HG02943 (cell line): ENCODE data around the gene CRTC1.
"Not testable (repeated sequence)": the region's sequence is repeated elsewhere in the genome, so short reads cannot be mapped to it uniquely, and the experiment has no call there.

Source experiments
- ATAC-seq: cut with Tn5 transposase; IDR thresholded peaks from one replicate; pipeline ENCODE4 v1.9.1; 2021; ENCODE audit warnings: mild to moderate bottlenecking, low read depth, moderate library complexity; ENCODE audit not compliant: unreplicated experiment

Gene CRTC1

GRCh38 chr19:18794029-18794313, 110.5 kb downstream of the CRTC1 start:
- no peak for ATAC-seq

GRCh38 chr19:18794692-18795091, 111.2 kb downstream of the CRTC1 start:
- ATAC-seq, result no peak

- no peak for ATAC-seq
Measured at GRCh38 chr19:18795540-18795939, 112.1 kb downstream of the CRTC1 start.

GRCh38 chr19:18796239-18796638, 112.8 kb downstream of the CRTC1 start:
- ATAC-seq, result no peak

- ATAC-seq, result no peak
Measured at GRCh38 chr19:18798384-18799352, 115.2 kb downstream of the CRTC1 start.

GRCh38 chr19:18799389-18799970, 116.0 kb downstream of the CRTC1 start:
- ATAC-seq, result no peak

- ATAC-seq, result no peak
Measured at GRCh38 chr19:18800079-18800478, 116.6 kb downstream of the CRTC1 start.

- no peak for ATAC-seq
Measured at GRCh38 chr19:18800636-18801035, 117.2 kb downstream of the CRTC1 start.

- ATAC-seq, result no peak
Measured at GRCh38 chr19:18802354-18802753, 118.9 kb downstream of the CRTC1 start.

GRCh38 chr19:18803550-18804138, 120.2 kb downstream of the CRTC1 start:
- no peak for ATAC-seq

GRCh38 chr19:18804139-18804601, 120.7 kb downstream of the CRTC1 start:
- ATAC-seq, result no peak

- ATAC-seq, result no peak
Measured at GRCh38 chr19:18804643-18805042, 121.2 kb downstream of the CRTC1 start.

GRCh38 chr19:18807861-18808331, 124.4 kb downstream of the CRTC1 start:
- no peak for ATAC-seq

- no peak for ATAC-seq
Measured at GRCh38 chr19:18809149-18809868, 125.8 kb downstream of the CRTC1 start.

GRCh38 chr19:18811638-18812037, 128.2 kb downstream of the CRTC1 start:
- ATAC-seq, result not testable (repeated sequence)

GRCh38 chr19:18814063-18814462, 130.6 kb downstream of the CRTC1 start:
- ATAC-seq, result no peak

GRCh38 chr19:18815673-18816072, 132.2 kb downstream of the CRTC1 start:
- ATAC-seq, result no peak

GRCh38 chr19:18816645-18817044, 133.2 kb downstream of the CRTC1 start:
- ATAC-seq, result not testable (repeated sequence)

- ATAC-seq, result no peak
Measured at GRCh38 chr19:18817574-18817973, 134.1 kb downstream of the CRTC1 start.

- no peak for ATAC-seq
Measured at GRCh38 chr19:18828786-18829185, 145.3 kb downstream of the CRTC1 start.

GRCh38 chr19:18830488-18830887, 147.0 kb downstream of the CRTC1 start:
- no peak for ATAC-seq
